22Rv1 (cell line): Measurements from ENCODE around the gene ZNF385A.

Experiments
- ZFX ChIP-seq: fragments of 450-650 bp; IDR thresholded peaks from 2 replicates; pipeline ENCODE4 v1.6.1; 2017; ENCODE audit warnings: antibody characterized with exemption, borderline replicate concordance
- TF ChIP-seq, protein P1 (sequence below): fragments of 450-650 bp; IDR thresholded peaks from 2 replicates; pipeline ENCODE4 v1.5.1; 2017; ENCODE audit warnings: mild to moderate bottlenecking

GRCh38 chr12:54417712-54418440, 33.3 kb upstream of the ZNF385A start:
- TF ChIP-seq, protein P1, sequence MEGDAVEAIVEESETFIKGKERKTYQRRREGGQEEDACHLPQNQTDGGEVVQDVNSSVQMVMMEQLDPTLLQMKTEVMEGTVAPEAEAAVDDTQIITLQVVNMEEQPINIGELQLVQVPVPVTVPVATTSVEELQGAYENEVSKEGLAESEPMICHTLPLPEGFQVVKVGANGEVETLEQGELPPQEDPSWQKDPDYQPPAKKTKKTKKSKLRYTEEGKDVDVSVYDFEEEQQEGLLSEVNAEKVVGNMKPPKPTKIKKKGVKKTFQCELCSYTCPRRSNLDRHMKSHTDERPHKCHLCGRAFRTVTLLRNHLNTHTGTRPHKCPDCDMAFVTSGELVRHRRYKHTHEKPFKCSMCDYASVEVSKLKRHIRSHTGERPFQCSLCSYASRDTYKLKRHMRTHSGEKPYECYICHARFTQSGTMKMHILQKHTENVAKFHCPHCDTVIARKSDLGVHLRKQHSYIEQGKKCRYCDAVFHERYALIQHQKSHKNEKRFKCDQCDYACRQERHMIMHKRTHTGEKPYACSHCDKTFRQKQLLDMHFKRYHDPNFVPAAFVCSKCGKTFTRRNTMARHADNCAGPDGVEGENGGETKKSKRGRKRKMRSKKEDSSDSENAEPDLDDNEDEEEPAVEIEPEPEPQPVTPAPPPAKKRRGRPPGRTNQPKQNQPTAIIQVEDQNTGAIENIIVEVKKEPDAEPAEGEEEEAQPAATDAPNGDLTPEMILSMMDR: no peak
- no peak for TF ChIP-seq ZFX
